ENCODE measurements around the gene ATF4. TPM values are rescaled to one million over a fixed set of nuclear protein-coding genes. Genes with fewer than 3 reads are reported as not detected.

ATF4 gene
- 307 and 311 TPM in 2 replicates for total RNA-seq

GRCh38 chr22:39520226-39521105 lies at the start of gene ATF4:
Gene ATF4, plus strand, starts transcription at chr22:39520562. Its CDS starts 884 bp downstream, at chr22:39521446.

DNA sequence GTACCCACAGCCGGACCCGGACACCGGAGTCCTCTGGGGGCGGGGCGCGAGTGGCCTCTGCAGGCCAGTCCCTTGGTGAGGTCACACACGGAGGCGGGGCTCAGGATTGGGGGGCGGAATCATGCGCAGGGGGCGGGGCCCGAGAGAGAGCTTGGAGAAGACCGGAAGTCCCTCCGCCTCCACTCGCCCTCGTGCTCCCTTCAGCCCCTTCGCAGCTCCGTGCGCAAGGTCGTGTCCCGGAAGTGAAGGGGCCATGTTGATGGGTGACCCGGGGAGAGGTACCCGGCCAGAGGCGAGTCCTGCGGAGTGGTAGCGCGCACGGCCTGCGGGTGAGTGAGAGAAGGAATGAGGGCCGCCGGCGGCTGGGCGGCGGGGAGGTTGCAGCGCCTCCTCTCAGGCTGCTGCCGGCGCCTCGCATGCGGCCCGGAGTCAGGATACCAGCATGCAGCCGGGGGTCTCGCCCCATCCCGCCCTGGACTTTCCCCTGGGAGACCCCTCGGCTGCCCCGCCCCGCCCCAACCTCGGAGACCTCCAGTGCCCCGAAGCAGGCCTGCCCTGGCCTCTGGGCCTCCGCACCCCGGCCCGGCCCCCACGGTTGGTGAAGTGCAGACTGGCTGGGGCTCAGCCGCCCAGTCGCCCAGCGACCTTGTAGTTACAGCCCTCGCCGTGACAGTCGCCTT lies 18.1 kb upstream of the ATF4 start, which contains the start of gene MIEF1:
Gene MIEF1, plus strand, starts transcription at position 182 of the 680 bp plus-strand sequence. CDS start 9,005 bp downstream, outside the sequence.

DNA sequence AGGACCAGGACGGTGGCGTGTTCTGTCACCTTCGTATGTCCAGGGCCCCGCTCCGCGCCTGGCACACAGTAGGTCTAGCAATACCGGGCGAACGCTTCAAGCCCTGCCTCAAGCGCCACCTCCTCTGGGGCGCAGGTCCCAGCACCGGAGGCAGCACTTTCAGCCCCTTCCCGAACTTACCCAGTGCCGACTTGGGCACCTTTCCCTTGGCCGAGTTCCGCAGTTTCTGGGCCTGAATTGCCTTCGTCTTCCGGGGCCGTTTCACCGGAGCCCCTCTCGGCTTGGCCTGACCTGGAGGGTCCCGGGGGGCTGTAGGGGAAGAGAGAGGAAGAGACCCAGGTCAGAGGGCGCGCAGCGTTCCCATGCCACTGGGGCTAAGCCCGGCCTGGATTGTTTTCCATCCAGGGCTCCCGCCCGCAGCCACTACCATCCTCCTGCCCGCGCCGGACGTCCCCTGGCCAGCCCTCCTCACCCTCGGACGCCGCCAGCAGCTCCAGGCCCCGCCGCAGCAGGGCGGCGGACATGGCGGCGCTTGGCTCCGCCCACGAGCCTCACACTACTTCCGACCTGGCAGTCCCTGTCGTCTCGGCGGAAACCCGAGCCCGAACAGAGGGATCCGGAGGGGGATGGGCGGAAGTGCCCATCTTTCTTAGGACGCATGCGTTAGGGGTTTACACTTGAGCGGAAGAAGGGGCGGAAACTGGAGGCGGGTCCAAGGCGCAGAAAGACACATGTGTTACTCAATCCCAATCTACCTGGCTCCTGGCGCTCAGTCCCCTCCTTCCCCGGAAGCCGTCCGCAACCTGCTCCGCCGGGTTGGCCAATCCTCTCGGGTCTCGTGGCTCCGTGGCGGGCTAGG lies 12.1 kb downstream of the ATF4 start, which contains the start of gene RPS19BP1:
Gene RPS19BP1, minus strand, starts transcription at position 534 of the 859 bp plus-strand sequence. Its CDS starts 10 bp downstream, at position 524.

DNA sequence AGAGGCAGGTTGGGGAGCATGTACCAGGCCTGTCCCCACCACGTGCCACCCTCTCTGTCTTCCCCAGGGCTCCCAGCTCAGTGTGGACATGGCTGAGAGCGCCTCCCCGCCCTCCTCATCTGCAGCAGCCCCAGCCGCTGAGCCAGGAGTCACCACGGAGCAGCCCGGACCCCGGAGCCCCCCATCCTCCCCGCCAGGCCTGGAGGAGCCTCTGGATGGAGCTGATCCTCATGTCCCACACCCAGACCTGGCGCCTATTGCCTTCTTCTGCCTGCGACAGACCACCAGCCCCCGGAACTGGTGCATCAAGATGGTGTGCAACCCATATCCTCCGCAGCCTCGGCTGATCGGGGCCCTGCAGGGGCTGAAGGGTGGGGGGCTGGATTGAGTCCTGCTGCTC lies 50.3 kb downstream of the ATF4 start, which contains the start of gene CACNA1I:
Gene CACNA1I, plus strand, starts transcription at position 89 of the 400 bp plus-strand sequence. Its CDS starts 0 bp downstream, at position 89.

Other genes with a start within 250 kb of the ATF4 start
- 2,280 and 2,292 TPM in 2 replicates for gene RPL3, start 200.9 kb upstream of the ATF4 start, total RNA-seq
- 6.4 and 6.5 TPM in 2 replicates for gene SYNGR1, start 170.6 kb upstream of the ATF4 start, total RNA-seq
- 8.6 and 25.2 TPM in 2 replicates for gene TAB1, start 120.8 kb upstream of the ATF4 start, total RNA-seq
- 0.37 and 0.85 TPM in 2 replicates for gene MGAT3, start 63.5 kb upstream of the ATF4 start, total RNA-seq
- gene MIEF1, start 18.3 kb upstream of the ATF4 start, total RNA-seq: 27.9 and 31.8 TPM in 2 replicates
- 147 and 151 TPM in 2 replicates for gene RPS19BP1, start 12.2 kb downstream of the ATF4 start, total RNA-seq
- 0.07 and 0.14 TPM in 2 replicates for gene CACNA1I, start 50.2 kb downstream of the ATF4 start, total RNA-seq

All from airway epithelial cell (primary cell).